Liver (tissue), 3 donors: ENCODE data around the gene GSK3B.

Experiments used
- FOXA1 ChIP-seq: IDR thresholded peaks from 2 replicates; pipeline ENCODE4 v1.6.1; 2016; ENCODE audit warnings: antibody characterized with exemption
- JUND ChIP-seq, 2 donors: IDR thresholded peaks; 2 replicates each; pipeline ENCODE4 v1.6.1; 2016; ENCODE audit warnings: antibody characterized with exemption in 2 of 2
- NR2F2 ChIP-seq: IDR thresholded peaks from 2 replicates; pipeline ENCODE4 v1.6.1; 2016; ENCODE audit warnings: antibody characterized with exemption
- RAD21 ChIP-seq, 2 donors: IDR thresholded peaks; 2 replicates each; pipeline ENCODE4 v1.6.1; 2016; ENCODE audit warnings: antibody characterized with exemption in 2 of 2, mild to moderate bottlenecking in 2 of 2
- YY1 ChIP-seq: IDR thresholded peaks from 2 replicates; pipeline ENCODE4 v1.6.1; 2016; ENCODE audit warnings: antibody characterized with exemption, mild to moderate bottlenecking
- TF ChIP-seq, protein P1 (sequence below): fragments of 150-350 bp; IDR thresholded peaks from 2 replicates; pipeline ENCODE4 v1.5.1; 2017; ENCODE audit warnings: improper control_type of control experiment, low read depth, low read length; ENCODE audit not compliant: missing input control
- donor health status: healthy.
- donor health status: healthy.

DNA sequence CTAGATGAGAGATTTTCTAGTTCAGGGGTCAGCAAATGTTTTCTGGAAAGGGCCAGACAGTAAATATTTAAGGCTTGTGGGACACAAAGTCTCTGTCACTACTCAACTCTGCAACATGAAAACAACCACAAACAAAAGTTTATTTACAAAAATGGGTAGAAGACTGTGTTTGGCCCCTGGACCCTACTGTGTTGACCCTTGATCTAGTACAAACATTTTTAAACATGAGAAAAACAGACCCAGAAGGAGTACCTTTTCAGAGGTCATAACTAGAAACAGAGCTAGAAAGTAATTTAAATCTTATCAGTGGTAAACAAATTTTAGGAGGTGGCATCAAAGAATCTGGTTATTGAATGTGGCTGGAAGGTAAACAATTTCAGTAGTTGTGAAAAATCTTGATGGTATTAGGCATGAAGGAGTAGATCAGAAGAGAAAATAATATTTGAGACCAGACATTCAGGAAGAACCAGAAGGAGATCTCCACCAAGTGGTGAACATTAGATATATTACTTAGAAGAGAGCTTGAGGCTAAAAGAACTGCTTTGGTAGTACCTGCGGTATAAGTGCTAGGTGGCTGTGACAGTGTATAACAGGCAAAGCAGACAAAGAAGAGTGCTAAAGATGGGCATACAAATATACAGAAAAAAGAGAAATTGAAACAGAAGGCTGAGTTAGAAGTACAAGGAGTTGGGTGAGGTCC lies 210.6 kb downstream of the GSK3B start:
- TF ChIP-seq YY1 (no peak), FOXA1 (no peak), RAD21 (IDR thresholded peaks at IDR 0.05) (peak; percentile 54 to 58), JUND (IDR thresholded peaks at IDR 0.05) (no peak), NR2F2 (no peak)
- TF ChIP-seq, protein P1, sequence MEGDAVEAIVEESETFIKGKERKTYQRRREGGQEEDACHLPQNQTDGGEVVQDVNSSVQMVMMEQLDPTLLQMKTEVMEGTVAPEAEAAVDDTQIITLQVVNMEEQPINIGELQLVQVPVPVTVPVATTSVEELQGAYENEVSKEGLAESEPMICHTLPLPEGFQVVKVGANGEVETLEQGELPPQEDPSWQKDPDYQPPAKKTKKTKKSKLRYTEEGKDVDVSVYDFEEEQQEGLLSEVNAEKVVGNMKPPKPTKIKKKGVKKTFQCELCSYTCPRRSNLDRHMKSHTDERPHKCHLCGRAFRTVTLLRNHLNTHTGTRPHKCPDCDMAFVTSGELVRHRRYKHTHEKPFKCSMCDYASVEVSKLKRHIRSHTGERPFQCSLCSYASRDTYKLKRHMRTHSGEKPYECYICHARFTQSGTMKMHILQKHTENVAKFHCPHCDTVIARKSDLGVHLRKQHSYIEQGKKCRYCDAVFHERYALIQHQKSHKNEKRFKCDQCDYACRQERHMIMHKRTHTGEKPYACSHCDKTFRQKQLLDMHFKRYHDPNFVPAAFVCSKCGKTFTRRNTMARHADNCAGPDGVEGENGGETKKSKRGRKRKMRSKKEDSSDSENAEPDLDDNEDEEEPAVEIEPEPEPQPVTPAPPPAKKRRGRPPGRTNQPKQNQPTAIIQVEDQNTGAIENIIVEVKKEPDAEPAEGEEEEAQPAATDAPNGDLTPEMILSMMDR = no peak
